Kidney tubule cell (primary cell): ENCODE data around the gene ITPRIP.

Experiments used
- DNase-seq: peaks from one replicate; pipeline ENCODE4 v3.0.0-alpha.2; 2018; ENCODE audit warnings: low spot score

ITPRIP gene

DNA sequence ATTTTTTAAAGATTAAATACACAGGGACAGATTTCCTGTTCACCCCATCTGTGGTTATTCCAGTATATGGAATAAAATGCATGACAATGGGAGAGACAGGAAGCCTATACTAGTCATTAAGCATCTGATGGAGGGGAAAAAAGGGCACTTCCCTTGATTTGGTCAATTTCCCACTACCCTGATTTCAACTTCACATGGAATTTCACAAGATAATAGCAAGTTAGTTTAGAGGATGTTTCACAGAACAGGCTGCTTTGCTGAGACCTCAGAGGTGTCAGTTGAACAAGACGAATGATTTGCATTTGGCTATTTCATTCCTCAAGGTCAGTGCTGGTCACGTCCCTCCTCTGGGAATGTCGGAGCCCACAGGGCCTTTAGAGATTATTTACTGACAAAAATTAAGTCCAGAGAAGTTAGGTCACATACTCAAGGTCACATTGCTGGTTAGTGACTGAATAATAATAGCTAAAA, 4.7 kb upstream of the ITPRIP start:
- no peak for DNase-seq

DNA sequence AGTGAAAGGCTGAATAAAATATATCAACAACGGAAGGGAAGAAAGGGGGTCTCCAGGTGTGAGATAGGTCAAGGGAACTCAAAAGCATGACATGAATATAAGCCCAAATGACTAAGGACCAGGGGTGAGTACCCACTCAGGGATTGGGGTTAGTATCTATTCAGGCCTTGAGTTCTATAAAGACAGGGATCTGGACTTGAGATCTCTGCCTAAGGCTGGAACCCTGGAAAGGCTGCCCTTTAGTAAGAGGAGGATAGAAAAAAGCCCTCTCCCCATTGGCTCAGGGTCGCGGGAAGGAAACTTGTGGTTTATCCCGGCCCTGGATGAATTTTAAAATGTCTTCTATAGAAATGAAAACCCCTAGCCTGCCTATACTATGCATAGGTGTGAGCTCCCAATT, 2.4 kb upstream of the ITPRIP start:
- DNase-seq = no peak

DNA sequence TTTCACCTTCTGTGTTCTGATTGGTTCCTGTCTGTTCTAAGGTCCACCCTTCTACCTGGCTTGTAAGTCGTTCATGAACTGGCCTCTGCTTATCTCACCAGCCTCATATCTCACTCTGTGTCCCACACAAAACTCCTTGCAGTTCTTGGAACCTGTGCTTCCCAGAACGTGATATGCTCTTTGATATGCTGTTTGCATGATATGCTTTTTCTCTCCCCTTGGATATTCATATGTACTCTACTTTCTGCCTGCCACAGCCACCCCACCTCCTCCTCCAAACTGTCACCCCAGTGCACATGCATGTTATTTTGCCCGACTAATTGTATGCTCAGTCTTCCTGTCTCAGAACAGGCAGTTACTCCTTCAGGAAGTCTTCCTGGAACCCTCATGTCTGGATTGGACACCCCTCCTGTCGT, 1.9 kb upstream of the ITPRIP start:
- no peak for DNase-seq

DNA sequence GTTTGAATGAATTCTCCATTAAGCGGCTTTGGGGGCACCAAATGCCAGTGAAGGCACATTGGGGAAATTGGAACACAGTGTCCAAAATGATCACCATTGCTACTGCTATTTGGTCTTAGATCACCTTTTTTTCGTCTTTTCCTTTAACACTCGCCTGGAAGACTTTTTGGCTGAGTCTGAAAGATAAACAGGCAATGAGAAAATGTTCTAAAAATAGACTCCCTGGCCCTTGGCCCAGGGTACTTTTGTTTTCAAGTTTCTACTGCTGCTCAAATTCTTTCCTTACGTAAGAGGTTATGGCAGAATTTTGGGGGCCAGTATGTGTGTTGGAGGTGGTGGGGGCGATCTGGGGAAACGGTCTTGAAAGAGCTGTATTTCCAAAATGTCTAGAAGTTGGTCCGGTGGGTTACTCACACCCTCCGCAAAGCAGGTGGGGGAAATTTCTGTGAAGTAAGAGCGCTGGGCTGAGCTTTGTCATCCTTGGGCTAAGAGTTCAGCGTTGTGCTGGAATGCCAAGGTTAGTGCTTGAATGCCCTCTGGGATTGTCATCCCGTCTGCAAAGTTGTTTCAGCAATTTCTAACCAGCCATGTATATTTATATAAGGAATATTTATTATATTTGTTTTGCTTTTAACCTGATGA, 1.3 kb upstream of the ITPRIP start:
- peak; percentile 83 for DNase-seq

DNA sequence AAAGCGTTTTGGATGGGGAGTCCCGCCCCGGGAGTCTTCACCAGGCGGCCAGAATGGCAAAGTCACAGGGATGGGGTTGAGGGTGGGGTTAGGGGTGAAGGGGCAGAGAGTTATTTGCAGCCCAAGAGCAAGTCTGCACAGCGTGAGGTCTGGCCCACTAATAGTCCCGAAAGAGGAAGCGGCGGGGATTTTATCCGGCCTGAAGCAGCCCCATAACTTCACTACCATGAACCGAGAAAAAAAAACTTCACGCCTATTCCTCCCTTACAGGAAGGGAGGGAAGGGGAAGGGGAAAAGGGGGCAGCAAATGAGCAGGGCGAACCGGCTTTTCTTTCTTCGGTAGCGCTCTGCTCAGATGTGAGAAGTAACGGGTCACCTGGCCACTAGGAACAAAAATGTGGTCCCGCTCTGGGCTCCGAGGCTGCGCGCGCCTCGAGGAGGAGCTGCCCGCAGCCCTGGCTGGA, 712 bp downstream of the ITPRIP start:
- DNase-seq = peak; percentile 51

DNA sequence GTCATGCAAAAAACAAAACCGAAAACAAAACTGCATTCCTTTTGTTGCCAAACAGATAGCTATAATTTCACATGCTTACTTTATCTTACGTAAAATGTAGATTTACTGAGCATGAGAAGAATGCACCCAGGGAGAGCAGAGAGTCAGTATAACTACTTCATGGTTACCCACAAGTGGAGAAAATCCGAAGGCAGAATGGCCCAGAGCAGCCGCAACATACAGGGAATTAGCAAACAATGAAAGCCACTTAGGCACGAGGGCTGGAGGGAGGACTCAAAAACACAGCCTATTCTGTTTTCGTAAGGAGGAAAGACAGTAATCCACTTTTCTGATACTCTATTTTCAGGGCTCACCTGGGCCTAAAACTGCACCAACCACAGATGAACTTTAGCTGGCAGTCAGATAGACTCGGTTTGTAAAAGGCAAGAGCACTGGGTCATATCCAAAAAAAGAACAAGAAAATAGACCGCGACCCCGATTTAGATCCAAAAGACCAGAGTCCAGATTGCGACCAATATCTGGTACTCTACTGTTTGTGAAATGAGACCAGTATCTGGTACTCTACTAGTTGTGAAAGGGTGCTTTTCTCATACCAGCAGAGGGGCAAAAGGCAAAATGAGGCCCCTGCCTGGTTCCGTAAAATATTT, 1.3 kb downstream of the ITPRIP start:
- peak; percentile 33 for DNase-seq

DNA sequence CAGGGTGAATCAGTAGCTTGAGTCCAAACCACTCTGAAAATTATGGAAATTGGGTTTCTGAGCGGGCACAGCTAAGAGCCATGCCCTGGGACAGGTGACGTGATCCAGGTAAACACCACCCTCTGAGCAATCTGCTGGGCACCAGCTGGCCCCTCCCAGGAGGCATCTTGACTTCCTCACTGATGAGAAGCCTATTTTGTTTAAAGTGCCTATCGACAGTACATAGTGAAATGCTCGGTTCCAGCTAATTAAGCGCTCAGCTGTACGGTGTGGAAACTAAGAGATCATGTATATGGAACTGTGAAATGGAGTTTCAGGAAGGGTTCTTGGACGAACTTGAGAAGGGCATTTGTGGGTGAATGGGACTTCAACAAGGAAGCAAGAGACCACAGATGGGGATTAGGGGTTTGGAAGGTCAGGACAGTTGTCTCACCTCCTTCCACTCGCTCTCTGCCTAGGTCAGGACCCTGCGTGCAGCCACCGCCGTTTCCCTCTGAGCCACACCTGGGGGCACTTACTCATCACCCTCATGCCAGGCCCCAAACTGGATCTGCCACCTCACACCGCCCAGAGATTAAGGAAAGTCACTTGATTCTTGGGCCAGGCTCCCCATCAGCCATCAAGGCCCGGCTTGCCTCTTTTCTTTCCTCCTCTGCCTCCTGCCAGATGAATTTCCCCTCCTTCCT, 3.2 kb downstream of the ITPRIP start:
- DNase-seq = peak; percentile 31

DNA sequence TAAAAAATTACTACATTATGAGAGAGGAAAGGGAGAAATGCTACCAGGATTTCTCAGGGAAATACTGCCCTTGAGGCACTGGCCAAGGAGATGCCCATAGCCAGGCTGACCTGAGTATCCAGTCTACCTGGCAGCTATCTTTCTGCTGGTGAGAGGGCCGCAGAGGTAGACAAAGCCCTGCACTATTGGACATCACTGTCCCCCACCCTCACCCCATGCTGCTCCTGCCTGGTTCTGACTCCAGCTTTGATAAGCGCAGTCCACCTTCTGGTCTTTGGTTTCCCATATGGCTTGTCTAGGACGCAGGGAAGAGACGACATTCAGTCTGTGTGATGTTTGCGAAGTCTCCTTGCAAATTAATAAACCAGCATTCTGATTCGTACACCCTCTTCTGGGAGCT, 3.7 kb downstream of the ITPRIP start:
- DNase-seq = no peak

DNA sequence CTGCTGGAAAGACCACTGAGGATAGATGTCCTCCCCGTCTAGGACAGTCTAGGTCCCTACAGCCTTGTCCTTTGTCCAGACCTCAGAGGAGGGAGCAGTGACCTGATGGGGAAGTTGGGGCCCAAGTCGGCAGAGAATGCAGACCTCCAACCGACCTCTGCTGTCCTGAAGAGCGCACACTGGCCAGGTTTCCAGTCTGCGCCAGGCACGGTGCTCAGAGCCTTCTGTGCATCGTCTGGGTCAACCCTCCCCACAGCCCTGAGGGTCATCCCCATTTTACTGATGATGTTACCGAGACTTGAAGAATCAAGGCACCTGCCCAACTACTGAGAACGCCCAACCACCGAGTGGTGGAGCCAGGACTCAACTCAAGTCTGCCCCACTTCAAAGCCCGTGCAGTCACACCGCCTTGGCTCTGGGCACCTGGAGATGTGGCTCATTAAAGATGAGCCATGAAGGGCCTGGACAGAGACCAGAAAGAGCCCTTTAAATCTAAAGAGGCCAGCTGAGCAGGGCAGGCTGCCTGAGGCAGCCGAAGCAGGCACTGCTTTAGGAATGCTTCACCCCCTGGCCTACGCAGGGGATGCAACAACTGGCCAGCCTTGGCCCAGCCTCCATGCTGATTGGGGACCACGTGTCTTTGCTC, 4.4 kb downstream of the ITPRIP start:
- DNase-seq = no peak

DNA sequence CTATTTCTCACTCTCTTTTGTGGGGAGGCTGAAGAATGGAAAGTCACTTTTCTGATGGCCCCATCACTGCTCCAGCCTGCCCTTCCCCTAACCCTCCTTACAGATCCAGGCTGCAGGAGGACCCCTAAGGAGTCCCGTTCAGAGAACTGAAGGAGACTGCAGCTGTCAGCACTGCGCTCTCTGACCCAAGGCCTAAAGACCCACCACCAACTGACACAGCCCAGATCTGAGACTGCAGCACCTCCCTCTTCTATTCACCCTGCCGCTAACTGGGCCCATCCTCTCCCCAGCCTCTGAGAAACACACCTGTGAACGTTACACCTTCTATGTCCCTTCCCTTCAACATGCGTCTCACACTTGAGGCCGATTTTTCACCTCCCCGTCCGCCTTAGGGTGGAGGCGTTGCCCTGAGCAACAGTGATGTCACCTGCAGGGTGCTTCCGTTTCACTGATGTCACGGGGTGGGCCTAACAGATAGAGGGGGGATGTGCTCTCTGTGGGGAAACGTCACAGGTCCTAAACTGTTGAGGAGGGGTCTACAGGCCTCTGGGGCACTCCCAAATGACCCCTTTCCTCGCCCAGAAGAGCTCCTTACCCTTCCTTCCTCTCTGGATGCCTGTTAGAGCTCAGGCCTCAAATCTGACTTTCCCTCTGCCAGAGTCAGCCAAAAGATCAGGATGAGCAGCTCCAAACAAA, 5.1 kb downstream of the ITPRIP start:
- no peak for DNase-seq

DNA sequence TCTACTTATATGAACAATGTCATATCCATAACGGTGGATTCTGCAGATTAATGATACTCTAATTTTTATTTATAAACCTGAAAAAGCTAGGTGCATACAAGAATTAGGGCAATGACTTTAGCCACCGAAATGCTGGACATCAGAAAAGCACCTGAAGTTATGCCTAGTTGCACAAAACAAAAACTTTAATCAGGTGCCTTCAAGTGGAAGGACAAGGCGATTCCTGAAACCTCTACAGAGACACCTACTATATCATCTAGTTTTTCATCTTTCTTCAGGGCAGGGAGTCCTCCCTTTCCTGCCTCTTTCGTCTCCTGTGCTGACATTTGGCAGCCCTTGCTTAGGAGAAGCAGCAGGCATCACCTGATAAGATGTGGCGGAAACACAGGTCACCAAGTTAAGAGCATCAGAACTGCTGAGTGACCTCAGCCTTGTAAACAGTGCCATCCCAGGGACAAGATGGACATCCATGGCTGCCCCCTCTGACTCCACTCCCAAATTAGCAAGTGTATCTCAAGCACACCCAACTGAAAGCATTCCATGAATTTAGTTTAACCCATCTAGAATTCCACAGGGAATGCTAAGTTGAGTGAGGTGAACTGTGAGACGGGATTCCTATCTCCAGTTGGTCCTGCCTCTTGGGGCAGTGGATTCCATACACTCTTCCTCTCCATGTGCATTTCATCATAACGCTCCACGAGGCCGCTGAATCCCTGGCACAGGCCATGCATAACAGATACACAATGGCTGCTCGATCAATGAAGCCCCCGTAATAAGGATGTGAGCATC, 5.8 kb downstream of the ITPRIP start:
- no peak for DNase-seq

DNA sequence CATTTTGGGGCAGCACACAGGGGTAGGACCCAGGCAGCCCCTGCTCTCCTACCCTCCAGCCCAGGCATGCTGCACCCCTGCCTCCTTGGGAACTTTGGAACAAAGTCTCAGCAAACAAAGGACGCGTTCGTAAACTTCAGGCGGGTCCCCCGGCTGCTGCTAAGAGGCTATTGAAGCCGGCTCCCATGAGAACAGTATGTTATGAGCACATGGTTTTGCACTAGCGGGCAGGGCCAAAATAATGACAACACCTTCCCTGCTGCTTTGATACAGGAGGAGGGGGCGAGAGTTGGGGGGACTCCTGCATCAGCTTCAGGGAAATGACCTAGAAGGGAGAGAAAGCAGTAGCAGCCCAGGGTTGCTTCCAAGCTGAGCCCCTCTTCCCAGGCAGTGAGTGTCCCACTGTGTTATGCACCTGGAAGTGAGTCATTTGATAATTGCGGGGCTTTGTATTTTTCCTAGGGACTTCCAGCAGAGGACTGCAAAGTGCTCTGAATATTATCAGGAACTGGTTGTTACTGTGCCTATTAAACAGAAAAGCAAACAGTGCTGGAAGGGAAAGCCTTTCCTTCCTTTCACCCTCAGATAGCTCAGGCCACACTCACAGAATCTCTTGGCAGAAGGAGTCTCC, 6.9 kb downstream of the ITPRIP start:
- DNase-seq = peak; percentile 69

DNA sequence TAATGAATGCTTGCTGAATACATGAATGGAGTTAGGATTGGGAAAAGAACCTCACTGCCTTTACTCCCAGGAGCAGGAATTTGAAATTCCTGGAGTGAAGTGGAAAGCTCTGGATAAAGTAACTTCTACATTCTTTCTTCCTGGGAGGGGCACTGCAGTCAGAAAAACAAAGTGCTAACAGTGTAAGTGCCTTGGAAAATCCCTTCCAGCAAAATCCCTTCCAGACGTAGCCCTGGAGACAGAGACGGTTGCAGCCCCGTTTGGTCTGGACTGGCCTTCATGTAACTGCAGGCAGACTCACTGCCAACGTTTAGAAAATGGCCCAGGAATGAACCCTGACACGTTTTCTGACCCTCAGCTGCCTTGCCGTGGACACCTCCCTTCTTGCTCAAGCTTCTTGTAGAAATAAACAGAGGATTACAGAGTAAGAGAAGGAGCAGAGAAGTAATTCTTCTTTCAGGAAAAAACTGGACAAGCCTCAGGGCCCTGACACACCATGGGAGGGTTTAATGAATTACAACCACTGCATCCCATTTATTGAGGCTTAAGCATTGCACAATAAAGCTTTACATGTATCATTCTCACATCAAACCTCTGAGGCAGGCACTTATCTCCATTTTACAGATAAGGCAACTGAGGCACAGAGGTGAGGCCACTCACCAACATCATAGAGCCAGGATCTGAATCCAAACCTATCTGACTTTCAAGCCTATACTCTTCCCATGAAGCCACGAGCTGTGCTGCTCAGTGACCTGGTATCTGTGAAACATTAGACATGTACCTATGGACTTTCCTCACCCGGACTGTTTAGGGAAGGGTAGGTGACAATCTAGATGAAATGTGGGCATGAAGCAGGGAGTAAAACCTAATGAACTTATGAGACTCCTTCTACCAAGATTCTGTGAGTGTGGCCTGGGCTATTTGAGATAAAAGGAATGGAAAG, 7.8 kb downstream of the ITPRIP start:
- peak; percentile 68 for DNase-seq

DNA sequence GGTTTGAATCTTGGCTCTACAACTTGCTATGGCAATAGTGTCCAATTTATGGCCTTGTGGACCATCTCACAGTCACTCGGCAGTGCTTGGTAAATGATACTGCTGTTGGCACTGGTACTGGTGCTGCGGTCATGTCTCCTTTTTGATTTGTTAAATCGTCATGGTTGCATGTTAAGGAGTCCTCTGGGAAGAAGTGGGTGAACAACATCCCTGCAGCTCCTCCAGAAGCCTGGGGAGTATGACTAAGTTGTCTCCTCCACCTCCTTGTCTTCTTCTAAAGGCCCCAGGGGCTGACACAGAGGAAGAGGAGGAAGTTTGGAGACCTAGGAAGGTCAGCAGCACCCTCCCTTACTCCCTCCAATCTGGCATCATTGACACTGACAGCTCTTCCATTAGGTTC, 8.5 kb downstream of the ITPRIP start:
- DNase-seq = peak; percentile 74

DNA sequence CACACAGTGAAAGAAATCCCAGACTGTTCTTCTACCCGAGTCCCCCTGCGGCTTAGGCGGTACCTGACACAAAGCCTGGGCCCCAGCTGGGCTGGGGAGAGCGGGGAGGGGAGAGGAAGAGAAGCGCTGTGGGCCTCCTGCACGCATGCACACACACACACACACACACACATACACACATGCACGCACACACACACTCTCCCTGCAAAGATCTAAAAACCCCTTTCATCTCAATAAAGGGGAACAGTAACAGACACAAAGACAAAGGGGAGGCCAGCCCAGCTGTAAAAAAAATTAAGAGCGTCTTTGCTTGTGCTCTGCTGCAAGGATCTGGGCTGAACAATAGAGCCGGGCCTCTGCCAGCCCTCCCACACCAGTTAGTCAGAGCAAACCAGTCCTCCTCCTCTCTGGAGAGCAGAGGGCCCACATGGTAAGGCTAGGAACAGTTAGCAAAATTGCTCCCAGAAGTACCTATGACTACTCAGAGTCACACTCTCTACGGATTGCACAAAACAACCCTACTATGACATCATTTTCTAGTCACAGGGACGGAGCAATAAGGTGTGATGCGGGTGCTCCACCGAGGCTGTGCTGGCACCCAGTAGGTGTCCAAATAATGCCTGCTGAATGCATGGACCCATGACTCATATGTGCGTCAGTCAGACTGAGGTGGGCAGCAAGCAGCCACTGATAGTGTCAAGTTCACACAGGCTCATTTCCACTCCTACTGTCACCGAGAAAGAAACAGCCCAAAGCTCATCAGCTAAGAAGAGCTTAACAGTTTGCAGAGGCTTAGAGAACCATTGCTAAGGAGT, 9.2 kb downstream of the ITPRIP start:
- peak; percentile 88 for DNase-seq

DNA sequence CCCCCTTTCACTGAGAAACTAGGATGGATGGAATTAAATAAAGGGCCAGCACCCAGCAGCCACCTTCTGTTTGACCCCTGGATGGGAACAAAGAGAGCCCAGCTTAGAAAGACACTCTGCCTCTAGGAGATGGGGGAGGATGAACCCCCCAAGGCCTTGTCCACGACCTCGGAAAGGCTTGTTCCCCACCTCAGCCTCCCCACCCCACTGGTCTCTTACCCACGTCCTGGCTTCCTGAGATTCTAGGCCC, 9.7 kb downstream of the ITPRIP start:
- no peak for DNase-seq

DNA sequence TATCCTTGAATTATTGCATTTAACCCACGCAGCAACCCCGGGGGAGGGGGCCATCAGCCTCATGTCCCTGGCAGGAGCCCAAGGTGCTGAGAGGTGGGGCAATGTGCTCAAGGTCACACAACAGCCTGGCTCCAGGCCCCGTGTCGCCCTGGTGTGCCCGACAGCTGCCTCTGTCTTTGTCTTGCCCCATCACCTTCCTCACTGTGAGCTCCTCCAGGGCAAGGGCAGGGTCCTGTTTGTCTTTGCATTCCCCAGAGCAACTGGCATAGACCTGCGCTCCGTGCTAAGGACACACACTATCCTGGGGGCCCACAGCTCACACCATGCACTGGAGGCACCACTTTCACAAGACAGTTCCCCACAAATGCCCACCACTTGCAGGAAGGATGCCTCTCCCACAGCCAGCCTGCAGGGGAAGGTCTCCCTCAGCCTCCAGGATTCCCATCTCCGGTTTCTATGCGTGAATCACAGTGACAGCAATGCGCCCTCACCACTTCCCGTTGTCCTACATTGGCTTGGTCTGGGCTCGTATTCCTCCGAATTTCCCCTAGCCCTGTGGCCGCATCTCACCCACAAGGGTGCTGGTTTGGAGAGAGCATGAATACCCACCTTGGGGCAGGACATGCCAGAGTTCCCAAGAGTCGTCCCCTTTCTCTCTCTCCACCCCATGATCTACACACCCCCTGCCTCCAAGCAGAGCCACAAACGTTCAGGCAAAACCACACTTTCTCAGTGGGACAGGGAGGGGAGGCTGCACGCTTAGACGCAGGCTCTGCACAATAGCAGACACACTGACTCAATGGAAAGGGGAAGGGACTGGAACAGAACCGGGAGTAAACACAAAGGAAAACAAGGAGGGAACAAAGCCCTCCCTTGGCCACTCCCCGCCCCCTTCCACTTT, 10.3 kb downstream of the ITPRIP start:
- DNase-seq = peak; percentile 41

DNA sequence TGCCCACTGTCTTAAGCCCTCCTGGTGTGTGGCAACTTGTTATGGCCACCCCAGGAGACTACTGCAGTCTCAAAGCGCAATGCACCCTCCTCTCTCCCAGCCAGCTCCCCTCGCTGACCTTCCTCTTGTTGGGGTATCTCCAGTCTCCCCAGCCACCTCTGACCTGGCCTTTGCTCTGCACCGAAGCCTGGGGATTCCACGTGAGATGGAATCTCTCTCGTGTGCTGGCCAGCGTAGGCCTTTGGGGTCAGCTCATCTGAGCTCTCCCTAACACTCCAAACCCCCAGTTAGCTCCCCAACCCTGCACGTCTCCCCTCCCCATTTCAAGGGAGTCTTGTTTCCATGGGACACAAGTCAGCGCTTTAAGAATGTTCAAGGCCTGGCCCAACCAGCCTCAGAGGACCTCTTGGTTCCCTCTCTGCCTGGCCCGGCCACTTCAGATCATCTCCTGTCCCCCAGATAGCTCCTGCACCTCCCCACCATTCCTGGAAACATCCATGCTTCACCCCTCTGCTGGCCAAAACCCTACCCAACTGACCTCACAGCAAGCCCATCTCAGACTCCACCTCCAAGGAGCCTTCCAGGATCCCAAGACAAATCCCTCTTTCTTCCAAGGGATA, 11.2 kb downstream of the ITPRIP start:
- no peak for DNase-seq
